HG03103 (cell line): ENCODE data around the gene ESR1.
"Not testable (repeated sequence)": the region's sequence is repeated elsewhere in the genome, so short reads cannot be mapped to it uniquely, and the experiment has no call there.

Source experiments
- ATAC-seq: cut with Tn5 transposase; IDR thresholded peaks from one replicate; pipeline ENCODE4 v1.9.1; 2021; ENCODE audit warnings: low read depth; ENCODE audit not compliant: unreplicated experiment

Gene ESR1

GRCh38 chr6:152122434-152122833, 315.0 kb downstream of the ESR1 start:
- no peak for ATAC-seq

DNA sequence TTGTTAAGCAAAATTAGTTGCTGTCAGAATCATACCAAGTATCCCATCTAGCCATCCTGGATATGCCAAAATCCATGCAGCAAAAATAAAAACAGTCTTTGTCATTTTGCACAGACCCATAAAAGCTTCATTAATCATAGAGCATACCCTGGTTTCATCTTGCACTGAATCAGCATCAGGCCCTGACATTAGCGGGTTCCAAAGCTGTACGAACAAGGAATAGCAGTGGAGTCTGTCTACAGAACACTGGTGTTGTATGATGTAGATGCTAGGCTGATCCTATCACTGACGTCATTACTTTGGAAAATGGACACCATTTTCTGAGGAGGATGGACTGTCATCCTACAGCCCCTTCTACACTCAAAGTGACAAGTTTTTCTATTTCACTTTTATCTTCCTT, 315.6 kb downstream of the ESR1 start:
- ATAC-seq, result no peak

DNA sequence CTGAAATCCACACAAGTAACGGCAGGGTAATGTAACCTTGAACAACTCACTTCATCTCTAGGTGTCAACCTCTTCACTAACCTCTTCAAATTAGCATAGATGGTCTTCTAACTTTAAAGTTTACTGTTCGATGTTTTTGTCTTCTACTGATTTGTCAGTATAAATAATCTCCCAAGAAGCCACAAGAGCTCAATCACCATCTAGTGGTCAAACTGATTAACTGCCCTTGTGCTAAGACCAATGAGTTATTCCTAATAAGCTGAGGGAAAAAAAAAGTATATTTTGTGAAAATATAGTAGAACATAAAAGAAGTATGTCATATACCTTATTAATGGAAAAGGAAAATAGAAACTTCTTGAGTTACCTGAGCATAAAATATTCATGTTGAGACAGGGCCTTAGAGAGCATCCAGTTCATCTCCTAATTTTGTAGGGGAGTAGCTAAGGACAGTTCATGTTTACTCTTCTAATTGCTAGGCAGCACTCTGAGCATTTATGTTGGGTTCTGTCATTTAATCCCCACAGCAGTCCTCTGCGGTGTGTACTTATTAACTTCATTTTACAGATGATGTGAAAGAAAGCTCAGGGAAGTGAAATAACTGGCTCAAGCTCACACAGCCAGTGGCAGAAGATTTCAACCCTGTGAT, 317.1 kb downstream of the ESR1 start:
- peak; percentile 69 for ATAC-seq

GRCh38 chr6:152127432-152128165, 320.1 kb downstream of the ESR1 start:
- ATAC-seq, result no peak

DNA sequence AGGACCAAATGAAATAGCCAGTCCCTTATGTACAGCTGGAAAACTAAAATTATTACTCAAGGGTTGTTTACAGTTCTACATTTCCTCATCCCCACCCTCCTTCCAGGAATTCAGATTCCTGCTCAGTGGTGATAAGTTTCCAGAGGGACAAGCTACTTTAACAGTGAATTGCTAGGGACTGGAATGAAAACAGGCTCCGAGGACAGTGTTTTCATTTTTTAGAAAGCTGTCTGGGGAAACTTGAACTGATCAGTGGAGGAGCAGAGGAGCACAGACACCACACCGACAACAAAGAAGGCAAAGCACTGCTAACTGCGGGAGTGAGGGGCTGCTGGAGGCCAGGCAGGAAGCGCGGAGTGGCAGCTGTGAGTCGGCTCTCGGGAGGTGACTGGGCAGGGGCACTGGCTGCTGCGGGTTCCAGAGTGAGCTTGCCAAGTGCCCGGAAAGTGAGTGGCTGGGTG, 322.2 kb downstream of the ESR1 start:
- no peak for ATAC-seq

GRCh38 chr6:152130441-152130840, 323.0 kb downstream of the ESR1 start:
- no peak for ATAC-seq

- ATAC-seq, result no peak
Measured at GRCh38 chr6:152135755-152136448, 328.4 kb downstream of the ESR1 start.

GRCh38 chr6:152136449-152136825, 329.0 kb downstream of the ESR1 start:
- ATAC-seq, result no peak

DNA sequence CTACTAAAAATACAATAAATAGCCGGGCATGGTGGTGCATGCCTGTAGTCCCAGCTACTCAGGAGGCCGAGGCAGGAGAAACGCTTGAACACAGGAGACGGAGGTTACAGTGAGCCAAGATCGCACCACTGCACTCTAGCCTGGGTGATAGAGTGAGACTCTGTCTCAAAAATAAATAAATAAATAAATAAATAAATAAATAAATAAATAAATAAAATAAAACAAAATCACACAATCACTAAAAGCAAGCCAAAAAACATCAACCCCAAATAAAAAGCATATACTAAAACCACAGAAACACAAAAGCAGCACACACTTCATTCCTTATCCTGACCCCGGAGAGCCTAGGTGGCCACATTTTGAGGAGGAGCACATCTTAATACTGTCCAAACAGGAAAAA, 330.9 kb downstream of the ESR1 start:
- not testable (repeated sequence) for ATAC-seq

GRCh38 chr6:152142105-152142504, 334.6 kb downstream of the ESR1 start:
- ATAC-seq, result no peak

DNA sequence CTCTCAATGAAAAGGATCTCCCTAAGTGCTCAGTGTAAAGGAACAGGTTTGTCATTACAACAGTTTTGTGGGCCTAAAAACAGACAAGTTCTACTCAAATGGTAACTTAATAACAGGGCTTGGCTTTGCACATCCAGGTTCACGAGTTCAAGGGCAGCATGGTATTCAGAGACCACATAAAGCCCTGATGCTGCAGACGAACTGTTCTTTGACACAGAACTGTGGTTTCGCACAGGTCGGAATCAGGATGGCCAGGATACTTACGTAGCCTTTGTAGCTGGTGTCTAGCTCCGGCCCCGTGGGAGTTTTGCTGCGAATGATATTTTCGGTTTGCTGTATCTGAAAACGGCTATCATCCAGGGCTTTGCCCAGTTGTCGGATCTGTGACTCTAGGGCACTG, 335.9 kb downstream of the ESR1 start:
- no peak for ATAC-seq

GRCh38 chr6:152146385-152146784, 338.9 kb downstream of the ESR1 start:
- ATAC-seq, result no peak

DNA sequence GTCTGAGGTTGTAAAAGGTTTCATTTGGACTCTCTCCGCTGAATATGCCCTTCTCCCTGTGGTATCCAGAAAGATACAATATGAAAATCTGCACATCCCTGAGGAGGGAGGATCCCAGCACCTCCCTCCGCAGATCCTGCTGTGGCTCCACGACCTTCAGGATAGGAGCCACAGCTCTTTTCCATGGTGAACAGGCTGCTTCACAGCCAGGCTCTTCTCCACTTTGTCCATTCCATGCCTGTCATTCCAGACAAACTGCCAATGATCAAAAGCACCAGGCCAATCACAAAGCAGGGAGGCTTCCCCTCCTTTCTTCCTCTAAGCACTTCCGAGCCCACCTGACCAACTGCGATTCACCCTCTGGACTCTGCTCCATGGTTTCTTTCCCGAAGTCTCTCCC, 339.8 kb downstream of the ESR1 start:
- ATAC-seq, result no peak

DNA sequence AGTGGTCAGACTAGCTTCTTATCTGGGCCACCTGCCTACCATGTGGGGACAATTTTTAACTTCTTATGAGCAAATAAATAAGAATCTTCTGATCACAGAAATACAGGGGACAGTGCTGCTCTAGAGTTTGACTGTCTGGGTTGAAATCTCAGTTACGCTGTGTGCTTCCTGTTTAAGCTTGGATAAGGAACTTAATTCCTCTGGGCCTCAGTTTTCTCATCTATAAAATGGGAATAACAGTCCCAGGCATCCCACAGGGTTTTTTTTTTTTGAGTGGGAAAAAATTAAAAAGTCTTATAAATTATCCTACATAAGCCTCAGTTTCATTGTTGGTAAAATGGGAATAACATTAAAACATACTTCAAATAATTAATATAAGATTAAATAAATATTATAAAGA, 340.9 kb downstream of the ESR1 start:
- no peak for ATAC-seq

DNA sequence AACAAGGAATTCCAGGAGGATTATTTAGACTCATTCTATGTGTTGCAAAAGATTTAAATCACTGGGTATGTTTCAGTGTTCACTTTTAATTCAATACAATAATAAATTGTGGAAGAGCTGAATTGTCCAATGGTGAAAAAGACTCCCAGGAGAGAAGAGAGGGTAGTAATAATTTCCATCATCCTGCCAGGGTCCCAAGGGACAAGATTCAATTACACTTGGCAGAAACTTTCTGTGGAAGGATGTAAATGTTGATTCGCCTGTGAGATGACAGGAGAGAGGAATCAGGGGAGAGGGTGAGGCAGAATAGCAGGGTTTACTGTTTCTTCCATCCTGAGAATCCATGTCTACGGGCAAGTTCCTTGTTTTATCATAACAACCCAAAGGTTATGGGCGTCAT, 342.7 kb downstream of the ESR1 start:
- ATAC-seq, result no peak

DNA sequence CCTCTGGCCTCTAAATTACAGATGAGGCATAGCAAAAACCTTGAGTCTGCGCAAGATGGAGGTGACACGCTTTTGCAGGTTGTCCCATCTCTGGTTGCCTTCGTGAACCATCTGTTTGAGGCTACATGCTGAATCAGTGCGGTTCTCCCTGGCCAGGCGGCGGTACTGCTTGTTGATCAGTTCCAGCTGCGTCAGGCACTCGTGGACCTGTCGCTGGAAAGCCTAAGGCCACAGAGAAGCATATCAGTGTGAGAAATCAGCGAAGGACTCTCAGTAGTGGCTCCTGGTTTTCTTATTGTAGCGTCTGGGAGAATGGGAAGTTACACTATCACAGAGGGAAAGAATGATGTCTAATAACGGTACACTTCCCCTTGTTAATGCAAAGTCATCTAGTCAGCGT, 344.4 kb downstream of the ESR1 start:
- no peak for ATAC-seq

GRCh38 chr6:152154559-152155356, 347.3 kb downstream of the ESR1 start:
- ATAC-seq, result no peak

GRCh38 chr6:152155792-152156191, 348.3 kb downstream of the ESR1 start:
- no peak for ATAC-seq

- peak; percentile 83 for ATAC-seq
Measured at GRCh38 chr6:152160346-152160745, 352.9 kb downstream of the ESR1 start.

GRCh38 chr6:152161501-152161900, 354.0 kb downstream of the ESR1 start:
- peak; percentile 49 for ATAC-seq

- no peak for ATAC-seq
Measured at GRCh38 chr6:152164957-152165356, 357.5 kb downstream of the ESR1 start.
